ENCODE results near the gene INSM1. TPM values are rescaled to one million over a fixed set of nuclear protein-coding genes. Genes with fewer than 3 reads are reported as not detected.

The INSM1 gene
- total RNA-seq, 1 donor from 2014 or later = not detected

- DNase-seq (ENCODE audit: low spot score) (peak; percentile 51), ATAC-seq (peak; percentile 98)
Observed at GRCh38 chr20:20360464-20360863, 7.4 kb upstream of the INSM1 start.

DNA sequence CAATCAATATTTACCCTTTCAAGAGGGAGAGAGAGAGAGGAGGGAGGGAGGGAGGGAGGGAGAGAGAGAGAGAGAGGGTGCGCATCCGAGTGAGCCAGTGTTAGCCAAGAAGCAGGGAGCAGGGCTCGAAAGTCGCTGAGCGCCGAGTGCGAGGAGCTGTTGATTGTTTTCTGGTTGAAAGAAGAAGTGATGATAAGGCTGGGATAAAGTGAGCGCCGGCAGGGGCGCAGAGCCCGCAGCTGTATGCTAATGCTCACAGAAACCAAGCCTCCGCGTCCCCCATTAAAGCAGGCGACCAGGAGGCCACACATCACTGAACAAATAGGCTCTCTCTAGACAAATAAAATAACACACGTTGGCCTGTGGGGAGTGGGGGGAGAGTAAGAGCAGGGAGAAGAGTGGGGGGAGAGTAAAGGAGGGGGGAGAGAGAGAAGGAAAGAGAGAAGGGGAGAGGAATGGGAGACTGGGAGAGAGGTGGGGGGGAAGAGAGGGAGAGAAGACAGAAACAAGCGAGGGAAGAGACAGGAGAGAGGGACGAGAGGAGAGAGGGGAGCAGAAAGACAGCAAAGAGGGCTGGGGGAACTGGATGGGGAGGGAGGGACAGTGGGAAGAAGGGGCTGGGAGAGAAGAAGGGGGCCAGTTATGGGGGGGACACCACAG, 5.0 kb upstream of the INSM1 start:
- no peak for DNase-seq (ENCODE audit: low spot score)
- ATAC-seq = no peak

- ATAC-seq (no peak), DNase-seq (ENCODE audit: low spot score) (no peak)
Observed at GRCh38 chr20:20363434-20363798, 4.5 kb upstream of the INSM1 start.

DNA sequence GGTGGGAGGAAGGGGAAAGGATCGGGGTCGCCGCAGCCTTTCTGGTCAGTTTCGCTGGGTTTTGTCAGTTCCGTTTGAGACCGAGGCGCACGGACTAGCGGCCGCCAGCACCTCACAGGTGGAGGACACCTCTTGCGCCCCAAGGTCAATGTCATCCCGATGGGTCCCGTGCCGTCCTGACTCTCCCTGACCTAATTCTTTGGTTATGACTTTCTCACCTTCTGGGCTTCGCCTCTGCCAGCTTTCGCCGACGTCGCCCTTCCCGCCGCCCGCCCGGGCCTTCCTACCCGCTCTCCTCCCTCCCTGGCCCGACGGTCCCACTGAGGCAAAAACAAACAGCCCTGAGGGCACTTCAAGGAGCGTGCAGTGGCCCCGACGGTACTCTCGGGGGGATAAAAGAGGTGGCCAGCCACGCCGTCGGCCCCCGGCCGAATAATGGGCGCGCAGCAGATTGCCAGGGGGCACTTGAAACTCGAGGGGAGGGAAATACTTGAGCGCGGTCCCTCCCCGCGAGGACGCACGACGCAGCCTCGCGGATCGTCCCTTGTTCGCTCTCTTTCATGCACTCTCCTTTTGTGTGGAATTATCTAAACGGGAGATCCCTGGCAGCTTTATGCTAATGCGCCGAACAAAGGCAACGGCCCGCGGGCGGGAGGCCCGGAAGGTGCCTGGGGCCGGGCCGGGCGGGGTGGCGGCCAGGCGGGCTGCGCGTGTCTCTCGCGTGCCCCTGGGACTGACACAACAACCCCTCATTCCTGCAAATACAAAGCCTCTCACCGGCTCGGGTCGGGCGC, 3.9 kb upstream of the INSM1 start:
- no peak for ATAC-seq
- DNase-seq (ENCODE audit: low spot score) = no peak

- no peak for DNase-seq (ENCODE audit: low spot score)
Observed at GRCh38 chr20:20364593-20365479, 3.1 kb upstream of the INSM1 start.

DNA sequence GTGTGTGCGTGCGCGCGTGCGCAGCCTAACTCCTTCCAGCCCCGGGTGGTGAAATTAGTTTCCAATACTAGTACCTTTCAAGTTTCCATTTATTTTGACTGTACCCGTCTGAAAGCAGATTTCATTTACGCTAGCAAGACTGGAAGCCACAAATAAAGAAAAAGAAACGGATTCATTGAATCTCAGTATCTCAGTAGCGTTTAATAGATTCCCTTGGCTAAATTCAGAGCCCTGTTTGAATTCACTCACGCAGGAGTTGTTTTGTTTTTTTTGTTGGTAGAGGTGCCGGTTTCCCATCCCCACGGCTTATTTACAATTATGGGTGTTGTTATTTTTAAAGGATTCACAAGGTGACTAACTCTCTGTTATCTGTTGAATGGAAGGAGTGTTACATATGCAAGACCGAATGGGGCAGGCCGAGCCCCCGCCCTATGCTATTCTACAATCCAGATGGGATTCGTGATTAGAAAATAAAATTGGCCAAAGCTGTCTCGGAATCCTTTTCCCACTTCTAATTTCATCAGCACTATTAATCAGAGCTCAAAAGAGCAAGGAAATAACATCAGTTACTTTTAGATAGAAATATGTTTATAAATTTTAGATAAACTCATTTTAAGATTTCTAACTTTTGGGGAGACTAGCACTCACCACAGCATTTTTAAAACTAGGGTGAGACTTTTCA, 2.3 kb upstream of the INSM1 start:
- ATAC-seq = no peak
- DNase-seq (ENCODE audit: low spot score) = no peak

More at GRCh38 chr20:20364593-20365479, 3.1 kb upstream of the INSM1 start:
- no peak for ATAC-seq

DNA sequence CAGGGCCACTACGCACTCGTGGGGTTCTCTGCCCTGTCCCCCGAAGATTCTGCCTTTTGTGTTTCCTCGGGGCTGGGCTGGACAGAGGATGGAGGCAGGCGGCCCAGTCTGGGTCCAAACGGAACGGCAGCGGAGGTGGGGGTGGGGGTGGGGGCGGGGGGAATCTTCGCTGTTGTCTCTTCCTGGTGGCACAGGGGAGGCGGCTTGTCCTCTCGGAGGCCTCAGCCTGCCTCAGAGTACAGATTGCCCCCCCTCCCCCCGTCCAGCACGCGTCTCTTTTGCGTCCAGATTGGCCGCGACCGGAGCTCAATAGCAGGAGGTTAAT, 1.4 kb upstream of the INSM1 start:
- no peak for DNase-seq (ENCODE audit: low spot score)

DNA sequence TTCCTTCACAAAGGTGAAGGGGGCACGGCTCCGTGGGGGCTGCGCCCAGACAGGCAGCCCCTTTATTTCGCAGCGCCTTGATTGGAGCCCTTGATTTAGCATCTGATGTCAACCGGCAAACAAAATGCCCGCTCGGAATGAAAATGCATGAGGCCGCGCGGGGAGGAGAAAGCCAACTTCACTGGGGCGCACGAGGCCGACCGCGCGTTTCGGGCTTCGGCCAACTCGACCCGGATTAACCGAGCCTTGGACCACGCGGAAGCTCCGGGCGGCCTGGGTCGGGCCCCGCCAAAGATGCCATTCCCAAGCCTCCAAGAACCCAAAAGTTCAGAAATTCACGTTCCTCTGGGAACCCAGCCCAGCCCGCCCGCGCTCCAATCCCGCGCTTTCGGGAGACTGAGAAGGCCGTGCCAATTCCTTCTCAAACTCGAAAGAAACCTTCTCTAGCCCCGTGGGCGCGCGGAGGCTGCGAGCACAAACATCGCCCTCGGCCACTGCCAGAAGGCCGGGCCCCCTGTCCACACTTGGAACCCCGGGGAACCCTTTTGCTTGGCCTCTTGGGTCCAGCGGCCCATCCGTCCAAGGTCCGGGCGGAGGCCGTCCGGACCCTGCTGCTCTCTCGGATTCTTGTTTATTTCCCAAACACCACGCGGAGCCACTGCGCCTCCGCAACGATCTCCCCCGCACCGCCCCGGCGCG, 879 bp upstream of the INSM1 start:
- ATAC-seq (no peak), DNase-seq (ENCODE audit: low spot score) (no peak)

More for the DNA sequence above, 1.4 kb upstream of the INSM1 start:
- ATAC-seq = no peak

DNA sequence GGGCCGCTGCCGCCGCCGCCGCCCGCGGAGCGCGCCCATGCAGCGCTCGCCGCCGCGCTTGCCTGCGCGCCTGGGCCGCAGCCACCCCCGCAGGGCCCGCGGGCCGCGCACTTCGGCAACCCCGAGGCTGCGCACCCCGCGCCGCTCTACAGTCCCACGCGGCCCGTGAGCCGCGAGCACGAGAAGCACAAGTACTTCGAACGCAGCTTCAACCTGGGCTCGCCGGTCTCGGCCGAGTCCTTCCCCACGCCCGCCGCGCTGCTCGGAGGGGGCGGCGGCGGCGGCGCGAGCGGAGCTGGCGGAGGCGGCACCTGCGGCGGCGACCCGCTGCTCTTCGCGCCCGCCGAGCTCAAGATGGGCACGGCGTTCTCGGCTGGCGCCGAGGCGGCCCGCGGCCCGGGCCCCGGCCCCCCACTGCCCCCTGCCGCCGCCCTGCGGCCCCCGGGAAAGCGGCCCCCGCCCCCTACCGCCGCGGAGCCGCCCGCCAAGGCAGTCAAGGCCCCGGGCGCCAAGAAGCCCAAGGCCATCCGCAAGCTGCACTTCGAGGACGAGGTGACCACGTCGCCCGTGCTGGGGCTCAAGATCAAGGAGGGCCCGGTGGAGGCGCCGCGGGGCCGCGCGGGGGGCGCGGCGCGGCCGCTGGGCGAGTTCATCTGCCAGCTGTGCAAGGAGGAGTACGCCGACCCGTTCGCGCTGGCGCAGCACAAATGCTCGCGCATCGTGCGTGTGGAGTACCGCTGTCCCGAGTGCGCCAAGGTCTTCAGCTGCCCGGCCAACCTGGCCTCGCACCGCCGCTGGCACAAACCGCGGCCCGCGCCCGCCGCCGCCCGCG, 730 bp downstream of the INSM1 start:
- DNase-seq (ENCODE audit: low spot score) (no peak), ATAC-seq (peak; percentile 51)

DNA sequence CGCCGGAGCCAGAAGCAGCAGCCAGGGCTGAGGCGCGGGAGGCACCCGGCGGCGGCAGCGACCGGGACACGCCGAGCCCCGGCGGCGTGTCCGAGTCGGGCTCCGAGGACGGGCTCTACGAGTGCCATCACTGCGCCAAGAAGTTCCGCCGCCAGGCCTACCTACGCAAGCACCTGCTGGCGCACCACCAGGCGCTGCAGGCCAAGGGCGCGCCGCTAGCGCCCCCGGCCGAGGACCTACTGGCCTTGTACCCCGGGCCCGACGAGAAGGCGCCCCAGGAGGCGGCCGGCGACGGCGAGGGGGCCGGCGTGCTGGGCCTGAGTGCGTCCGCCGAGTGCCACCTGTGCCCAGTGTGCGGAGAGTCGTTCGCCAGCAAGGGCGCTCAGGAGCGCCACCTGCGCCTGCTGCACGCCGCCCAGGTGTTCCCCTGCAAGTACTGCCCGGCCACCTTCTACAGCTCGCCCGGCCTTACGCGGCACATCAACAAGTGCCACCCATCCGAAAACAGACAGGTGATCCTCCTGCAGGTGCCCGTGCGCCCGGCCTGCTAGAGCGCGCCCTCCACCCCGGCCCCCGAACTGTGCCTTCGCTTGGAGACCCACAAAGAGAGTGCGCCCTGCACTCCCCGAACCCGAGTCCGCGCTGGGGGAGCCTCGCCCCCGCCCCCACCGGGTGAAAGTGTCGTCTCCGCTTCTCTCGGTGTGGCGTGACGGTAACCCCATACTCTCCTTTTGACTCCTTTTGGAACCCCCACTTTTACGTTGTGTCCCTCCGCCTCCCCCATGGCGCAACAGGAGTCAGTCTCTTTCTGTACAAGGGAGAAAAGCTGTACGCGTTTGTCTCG, 1.6 kb downstream of the INSM1 start:
- DNase-seq (ENCODE audit: low spot score) (no peak), ATAC-seq (peak; percentile 62)

DNA sequence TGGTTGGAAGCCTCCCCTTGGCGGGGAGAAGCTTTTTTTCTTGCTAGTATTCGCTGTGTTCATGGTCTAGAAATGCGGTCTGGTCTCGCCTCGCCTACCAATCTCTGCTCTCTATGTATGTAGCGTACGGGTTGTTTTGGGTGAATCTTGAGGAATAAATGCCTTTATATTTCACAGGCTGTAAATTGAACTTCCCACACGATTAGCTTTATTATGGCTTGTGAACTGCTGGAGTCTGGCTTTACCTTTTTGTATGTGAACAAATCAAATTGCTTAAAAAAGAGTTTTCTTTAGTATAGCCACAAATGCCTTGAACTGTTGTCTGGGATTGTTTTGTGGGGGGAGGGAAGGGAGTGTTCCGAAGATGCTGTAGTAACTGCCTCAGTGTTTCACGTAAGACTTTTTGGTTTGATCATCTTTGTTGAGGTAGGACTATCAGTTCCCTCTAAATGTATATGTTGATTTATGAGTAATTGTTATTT, 2.2 kb downstream of the INSM1 start:
- DNase-seq (ENCODE audit: low spot score) (no peak), ATAC-seq (no peak)

DNA sequence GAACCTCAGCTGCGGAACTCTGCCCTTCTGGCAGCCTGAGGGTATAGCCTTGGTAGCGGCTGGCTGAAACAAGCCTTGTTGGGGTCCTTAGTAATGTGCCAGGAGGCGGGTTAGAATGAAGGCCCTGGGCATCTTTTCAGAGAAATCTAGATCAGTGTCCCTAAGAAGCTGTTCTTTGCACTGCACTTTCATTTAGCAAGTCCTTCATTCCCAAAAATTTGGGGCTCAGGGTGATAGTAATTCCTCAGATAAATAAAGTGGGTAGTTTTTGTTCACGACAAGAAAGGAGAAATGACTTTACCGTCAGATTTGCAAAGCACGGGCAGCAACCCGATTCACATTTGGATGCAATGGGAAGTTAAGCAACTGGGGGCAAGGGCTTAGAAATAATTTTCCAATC, 3.2 kb downstream of the INSM1 start:
- ATAC-seq = no peak
- no peak for DNase-seq (ENCODE audit: low spot score)

- ATAC-seq (no peak), DNase-seq (ENCODE audit: low spot score) (no peak)
Observed at GRCh38 chr20:20371681-20372080, 3.8 kb downstream of the INSM1 start.

GRCh38 chr20:20373091-20373571, 5.2 kb downstream of the INSM1 start:
- ATAC-seq = no peak
- no peak for DNase-seq (ENCODE audit: low spot score)

DNA sequence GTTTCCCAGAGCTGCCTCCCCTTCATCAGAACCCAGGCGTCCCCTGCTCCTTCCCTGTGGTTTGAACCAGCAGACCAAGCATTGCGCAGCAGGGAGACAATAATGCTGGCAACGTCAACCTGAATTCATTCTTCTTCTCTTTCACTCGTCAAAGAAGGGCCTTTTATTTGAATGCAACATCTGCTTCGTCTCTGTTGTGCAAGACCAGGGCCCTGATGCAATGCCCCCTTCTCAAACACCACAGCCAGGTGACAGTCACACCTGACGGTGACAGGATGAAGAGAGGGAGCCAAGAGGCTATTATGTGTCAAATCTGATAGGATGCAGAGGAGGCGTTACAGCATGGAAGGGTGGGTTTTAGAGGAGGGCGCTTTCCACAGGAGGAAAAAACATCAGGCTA, 8.0 kb downstream of the INSM1 start:
- DNase-seq (ENCODE audit: low spot score) (no peak), ATAC-seq (no peak)

GRCh38 chr20:20386192-20386591, 18.3 kb downstream of the INSM1 start:
- DNase-seq (ENCODE audit: low spot score) = no peak
- no peak for ATAC-seq

DNA sequence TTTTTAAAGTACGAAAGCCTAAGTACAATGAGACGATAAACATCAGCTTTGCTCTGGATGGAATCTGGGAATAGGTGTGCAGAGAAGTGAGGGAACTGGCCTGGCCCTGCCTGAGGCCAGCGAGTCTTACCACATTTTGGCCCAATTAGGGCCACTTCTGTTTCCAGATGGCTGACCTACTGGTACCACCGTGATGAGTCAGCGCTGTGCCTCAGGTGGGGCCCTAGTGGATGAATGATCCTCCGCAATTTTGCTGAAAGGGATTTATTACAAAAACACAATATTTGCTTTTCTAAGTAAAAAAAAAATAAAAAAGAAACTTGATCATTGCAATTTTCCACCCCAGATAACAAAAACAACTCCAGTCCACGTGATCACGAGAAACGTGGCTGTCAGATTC, 22.5 kb downstream of the INSM1 start:
- no peak for ATAC-seq
- DNase-seq (ENCODE audit: low spot score) = no peak

- no peak for DNase-seq (ENCODE audit: low spot score)
- ATAC-seq = no peak
Observed at GRCh38 chr20:20391115-20391514, 23.2 kb downstream of the INSM1 start.

Measured in left lobe of liver (tissue), 2 donors.